Fibroblast of skin of left quadriceps (primary cell): ENCODE data around the gene TMCO4.
A peak's percentile ranks its signal among the peaks of the same experiment; 100 is the strongest.

Experiments used
- DNase-seq, 2 experiments: peaks; one replicate each; pipeline ENCODE4 v3.0.0-alpha.2; 2013; ENCODE audit warnings: low read depth in 2 of 2

TMCO4 gene

DNA sequence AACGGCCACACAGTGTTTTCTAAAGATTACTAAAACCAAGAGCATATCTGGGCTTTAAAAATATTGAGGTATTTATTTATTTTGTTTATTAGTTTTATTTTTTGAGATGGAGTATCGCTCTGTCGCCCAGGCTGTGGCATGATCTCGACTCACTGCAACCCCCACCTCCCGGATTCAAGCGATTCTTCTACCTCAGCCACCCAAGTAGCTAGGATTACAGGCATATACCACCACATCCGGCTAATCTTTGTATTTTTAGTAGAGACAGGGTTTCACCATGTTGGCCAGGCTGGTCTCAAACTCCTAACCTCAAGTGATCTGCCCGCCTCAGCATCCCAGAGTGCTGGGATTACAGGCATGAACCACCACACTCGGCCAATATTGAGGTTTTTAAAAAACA lies 23.9 kb downstream of the TMCO4 start:
- no peak for DNase-seq

DNA sequence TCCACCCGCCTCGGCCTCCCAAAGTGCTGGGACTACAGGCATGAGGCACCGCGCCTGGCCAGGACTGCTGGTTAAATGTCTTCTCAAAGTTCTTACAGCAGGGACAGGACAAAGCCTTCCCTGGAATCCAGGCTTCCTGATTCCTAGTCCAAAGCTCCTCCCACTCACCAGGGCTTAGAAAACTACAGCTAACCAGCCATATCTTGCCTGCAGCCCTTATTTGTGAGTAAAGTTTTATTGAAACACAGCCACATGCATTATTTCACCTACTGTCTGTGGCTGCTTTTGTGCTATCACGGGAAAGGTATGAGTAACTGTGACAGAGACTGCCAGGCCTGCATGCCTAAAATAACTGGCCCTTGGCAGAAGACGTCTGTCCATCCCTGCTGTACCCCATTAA lies 24.4 kb downstream of the TMCO4 start:
- DNase-seq, result no peak

DNA sequence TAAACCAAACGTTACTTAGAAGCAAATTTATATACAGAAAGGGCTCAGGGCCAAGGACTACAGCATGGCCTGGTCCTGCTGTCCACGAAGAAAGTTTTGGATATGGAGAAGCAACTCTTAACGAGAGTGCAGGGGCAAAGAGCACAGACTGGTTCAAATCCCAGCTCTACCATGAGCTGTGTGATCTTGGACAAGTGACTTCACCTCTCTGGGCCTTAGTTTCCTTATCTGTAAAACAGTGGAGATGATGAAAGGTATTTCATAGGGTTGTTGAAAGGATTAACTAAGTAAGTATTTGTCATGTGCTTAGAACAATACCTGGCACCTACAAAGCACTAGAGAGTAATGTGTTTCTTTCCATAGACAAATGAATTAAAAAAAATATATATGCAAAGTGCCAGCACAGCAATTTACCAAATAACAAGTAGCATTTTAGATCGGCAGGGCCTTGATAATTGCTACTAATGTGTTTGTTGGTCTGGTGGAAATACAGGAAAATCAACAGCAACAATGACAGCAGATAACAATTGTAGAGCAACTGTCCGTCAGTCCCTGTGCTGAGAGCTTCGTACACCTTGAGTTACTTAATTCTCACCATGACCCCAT lies 25.4 kb downstream of the TMCO4 start:
- no peak for DNase-seq

DNA sequence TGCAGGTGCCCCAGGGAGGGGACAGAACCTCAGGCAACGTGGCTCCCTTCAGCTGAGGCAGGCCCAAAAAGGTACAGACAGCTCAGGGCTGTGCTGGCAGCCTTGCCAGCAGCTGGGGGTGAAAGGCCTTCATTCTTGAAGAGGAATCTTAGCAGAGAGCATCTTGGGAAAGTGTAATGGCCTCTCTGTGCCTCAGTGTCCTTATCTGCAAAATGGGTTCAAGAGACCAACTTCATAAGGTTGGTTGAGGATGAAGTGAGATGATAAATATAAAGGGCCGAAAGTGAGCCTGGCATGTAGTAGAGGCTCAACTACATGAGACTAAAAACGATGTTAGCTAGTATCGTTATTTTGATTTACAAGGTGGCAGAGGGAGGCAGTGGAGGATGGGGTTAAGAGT lies 26.2 kb downstream of the TMCO4 start:
- DNase-seq, result no peak

DNA sequence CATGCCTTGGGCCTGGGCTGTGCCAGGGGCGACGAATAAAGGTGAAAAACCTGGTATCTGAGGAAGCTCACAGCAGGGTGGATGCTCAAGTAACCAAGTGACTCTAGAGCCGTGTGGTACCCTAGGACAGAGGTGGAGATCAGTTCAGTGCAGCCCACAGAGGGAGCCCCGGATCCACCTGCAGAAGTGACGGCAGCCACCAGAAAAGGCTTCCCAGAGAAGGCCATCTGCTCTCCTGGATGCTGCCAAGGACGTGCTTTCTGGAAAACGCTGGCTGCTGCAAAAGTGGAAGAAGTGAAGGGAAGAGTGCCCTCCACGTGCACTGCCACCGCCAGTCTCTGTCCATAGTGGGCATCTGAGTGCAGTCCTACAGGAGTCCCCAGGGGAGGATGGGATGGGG lies 27.7 kb downstream of the TMCO4 start:
- DNase-seq, result no peak

DNA sequence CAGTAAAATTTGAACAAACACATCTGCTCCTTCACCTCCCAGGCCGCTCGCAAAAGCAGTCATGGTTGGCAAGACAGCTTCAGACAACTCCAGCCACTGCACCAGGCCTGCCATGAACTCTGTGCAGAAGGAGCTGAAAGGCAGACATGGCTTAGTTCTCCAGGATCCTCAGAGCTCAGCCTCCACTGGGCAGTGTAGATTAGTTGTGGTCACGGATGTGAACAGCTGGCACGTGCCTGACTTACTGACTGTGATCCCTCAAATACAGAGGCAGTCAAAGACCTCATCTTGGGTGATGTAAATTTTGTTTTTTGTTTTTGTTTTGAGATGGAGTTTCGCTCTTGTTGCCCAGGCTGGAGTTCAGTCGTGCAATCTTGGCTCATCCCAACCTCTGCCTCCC lies 28.4 kb downstream of the TMCO4 start:
- no peak for DNase-seq

DNA sequence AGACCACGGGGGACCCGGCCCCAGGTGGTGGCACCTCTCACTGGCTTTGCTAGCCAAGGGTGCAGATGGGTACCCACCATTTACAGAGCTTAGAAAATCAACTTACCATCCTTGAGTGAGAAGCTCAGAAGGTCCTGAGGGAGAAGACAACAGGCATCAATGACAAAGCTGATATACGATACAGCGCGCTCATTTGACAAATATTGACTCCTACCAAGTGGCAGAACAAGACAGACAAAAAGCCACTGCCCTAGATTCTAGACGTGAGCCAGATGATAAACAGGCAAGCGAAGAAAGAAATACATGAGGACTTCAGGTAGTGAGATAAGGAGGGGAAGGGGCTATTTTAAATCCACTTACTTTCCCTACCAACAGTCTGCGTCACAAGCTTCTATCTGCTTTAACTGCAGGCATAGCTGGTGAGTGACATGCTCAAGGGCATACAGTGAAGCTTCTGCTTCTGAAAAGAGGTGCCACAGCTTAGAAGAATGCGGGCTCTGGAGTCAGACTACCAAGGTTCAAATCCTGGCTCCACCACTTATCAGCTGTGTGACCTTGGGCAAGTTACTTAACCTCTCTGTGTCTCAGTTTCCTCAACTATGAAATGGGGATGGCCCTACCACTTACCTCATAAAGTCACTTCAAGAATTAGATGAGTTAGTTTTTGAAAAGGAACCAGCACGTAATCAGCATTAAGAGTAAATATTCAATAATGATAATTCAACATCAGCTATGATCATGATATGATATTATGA lies 29.1 kb downstream of the TMCO4 start:
- no peak for DNase-seq

DNA sequence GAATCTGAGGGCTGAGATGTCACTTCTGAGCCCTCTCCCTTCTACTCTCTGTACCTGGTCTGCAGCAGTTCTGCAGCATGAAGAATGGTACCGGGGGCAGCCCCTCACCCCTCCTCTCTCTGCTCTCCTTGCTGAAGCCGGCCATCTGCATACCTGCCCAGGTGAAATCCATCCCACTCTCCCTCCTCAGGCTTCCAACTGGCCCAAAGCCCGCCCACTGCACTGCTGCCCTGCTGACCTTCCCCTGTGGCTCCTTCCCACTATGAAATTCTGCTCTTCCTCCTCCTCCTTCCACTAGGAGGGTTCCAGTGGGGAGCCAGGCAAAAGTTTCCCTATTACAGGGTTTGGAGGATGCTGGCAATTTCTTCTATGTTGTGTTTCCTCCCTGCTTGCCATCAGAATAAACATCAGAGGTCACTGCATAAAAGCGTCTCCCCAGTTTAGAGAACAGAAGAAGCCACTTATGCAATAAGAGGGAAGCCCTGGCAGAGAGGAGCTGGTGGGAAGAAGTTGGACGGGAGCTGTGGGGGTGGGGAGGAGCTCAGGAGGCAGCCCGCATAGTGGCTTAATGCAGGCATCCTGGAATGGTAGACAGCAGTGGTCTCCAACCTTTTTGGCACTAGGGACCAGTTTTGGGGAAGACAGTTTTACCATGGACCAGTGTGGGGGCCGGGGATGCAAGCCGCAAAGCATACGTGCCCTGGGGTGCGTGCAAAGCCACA lies 30.3 kb downstream of the TMCO4 start:
- no peak for DNase-seq

DNA sequence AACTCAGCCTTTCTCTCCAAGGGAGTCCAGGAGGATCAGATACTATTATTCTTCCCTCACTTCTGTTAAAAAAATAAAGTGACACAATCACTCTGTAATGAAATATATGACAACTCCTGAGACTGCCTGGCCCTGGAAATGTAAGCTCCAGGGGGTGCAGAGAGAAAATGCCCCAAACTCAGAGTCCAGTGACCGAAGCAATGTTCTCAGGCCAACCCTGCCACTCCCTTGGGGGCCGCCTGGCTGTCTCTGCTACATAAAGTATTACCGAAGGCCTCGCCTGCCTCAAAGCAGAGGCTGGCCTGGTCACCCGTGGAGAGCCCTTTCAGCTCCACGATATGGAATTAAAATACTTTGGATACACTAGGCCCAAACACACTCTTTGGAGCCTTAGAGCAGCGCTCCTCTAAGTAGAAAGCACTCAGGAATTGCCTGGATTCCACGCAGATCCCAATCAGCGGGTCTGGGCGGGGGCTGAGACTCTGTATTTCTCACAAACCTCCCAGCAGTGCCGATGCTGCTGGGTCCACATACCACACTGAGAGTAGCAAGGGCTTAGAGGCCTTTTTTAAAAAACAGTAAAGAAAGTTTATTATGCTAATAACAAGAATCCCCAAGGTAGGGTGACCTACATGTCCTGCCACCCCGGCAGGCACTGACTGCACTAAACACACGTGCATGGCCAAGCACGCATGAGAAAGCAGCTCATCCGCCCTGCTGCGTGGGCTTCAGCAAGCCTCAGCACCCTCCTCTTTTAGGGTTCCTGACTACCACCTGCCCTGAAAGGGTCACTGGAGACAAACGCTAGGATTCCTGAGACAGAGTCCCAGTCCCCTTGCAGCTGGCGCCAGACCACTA lies 31.1 kb downstream of the TMCO4 start:
- DNase-seq, result no peak

DNA sequence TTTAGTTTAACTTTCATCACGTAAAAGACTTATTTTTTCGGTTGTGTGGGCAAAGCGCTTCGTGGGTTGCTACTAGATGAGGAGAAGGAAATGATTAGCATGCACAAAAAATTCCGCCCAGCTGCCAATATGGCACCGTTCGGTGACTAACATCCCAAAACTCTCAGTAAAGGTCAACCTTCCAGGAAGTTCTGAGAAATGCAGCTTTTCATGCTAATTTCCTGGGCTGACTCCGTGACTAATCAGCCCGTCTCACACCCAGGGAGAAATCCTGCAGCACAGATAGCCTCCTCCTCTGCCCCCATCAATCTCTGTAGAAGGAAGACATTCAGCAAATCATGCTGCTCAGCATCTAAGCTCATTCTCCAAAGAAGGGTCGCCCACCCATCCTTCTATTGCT lies 34.1 kb downstream of the TMCO4 start:
- DNase-seq, result peak; percentile 90 to 91

DNA sequence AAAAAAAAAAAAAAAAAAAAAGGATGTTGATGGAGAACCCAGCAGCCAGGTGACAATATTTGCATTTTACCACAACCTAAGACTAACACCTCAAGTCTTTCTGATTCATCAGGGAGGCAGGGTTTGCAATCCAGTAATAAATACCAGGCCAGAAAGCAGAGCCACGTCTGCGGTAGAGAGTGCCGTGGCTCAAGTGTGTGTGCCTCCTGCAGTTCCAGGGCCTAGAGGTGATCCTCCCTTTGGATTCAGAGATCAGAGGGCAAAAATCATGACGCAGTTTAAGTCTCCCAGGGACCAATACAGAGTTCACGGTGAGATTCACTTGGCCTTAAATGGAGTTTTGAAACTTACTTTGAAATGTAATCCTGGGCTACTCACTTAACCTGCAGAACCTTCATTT lies 34.9 kb downstream of the TMCO4 start:
- peak; percentile 18 to 19 for DNase-seq

DNA sequence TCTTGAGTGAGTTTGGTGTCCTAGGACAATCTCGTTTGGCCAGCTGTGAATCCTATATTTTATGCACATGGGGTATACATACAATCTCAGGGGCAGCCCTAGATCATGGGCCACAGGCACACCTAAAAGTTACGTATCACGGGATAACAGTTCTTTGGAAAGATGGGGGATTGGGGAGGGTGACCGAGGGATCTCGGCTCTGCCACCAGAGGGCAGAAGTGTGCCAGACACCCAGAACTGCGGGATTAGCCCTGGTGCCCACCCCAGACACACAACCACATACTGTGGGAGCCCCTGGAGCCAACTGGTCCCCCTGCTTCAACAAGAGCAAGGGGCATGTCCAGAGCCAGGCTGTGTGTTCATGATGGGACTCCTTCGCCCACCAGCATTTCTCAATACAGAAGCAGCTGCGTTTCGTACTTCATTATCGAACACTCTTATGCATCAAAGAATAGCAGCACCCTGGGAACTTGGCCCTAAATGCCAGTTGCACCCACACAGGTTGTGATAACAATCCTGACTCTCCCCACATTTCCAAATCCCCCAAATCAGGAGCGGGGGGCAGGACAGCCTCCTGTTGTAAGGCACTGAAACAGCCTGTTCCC lies 37.4 kb downstream of the TMCO4 start:
- no peak for DNase-seq

DNA sequence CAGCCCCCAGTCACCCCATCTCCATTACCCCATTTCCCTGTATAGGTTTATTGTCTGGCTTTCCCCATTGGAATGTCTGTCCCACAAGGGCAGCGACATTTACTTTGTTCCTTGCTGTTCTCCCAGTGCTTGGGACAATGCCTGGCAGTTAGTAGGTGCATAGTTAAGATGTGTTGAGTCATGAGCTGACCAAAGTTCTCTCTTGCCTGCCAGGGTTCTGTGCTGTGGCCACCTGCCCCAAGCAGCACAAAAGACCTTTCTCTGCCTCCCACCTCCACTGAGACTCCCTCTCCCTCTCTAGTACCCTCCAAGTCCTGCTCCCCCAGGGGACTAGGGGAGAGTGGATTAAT lies 40.0 kb downstream of the TMCO4 start:
- no peak for DNase-seq

DNA sequence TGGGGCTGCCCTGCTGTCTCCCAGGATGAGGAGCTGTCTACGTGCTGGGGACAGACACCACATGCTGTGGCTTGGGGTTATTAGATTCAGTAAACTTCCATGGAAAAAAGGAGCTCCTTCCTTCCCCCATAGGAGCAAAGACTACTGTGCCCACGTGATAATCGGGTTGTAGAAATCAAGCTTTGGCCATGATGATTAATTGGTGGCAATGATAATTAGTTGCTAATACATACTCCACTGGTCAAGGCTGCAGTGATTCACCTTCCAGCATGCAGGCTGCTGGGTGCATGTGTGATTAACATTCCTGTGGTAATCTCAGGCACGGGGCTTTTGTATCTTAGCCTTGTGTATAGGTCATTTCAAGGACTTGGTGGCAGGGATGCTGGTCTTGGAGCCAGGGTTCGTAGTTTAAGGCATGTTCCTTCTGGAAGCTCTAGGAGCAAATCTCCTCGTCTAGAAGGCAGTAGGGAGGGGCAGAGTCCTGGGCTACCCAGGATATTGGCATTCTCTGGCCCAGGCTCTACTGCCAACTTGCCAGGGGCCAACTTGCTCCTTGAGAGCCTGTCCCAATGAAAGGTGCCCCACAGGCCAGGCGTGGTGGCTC lies 41.4 kb downstream of the TMCO4 start:
- peak; percentile 63 for DNase-seq

DNA sequence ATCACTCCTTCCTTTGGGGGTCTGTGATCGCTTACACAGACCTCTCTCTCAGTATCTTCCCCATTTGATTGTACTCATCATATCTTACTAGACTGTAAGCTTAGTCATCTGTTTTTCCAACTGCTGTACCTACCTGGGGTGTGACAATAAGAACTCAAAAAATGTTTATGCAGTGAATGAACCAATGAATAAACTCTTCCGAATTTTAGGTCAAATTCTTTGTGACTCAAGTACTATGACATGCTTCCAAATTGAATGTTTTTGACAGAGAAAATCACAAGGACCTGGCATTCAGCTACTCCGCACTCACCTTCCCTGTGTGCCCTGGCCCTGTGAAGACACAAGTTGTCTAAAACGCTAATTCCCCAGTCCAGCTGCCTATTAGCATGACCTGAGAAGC lies 42.1 kb downstream of the TMCO4 start:
- DNase-seq, result no peak

DNA sequence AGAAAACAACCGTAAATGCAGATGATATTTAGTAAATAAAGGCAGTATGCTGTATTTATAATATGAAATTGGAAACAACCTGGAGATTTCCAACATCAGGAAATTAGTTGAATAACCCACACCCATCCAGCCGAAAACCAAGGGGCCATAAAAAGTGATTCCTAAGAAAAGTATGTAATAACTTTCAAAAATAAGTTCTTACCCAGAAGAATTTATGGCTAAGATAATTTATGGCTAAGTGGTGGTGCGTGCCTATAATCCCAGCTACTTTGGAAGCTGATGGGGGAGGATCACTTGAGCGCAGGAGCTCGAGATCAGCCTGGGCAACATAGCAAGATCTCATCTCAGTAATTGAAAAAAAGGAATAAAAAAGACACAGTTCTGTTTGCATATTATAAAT lies 43.2 kb downstream of the TMCO4 start:
- peak; percentile 47 to 60 for DNase-seq

DNA sequence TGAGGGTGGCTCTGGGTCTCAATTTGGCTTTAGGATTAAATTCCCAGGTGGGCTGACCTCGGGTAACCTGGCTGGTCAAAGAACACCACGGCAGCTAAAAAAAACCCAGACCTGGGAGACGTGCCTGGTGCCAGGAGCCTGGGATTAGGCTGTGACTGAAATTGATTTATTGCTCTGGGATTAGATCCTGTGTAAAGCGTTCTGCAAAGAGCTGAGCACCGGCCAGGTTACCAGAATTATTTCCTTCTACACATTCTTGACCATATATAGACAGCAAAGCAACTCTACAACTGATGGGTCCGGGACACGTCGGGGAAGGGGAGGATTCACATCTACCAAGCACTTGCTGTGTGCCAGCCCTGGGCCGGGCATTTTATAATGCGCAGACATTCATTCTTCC lies 45.2 kb downstream of the TMCO4 start:
- no peak for DNase-seq

DNA sequence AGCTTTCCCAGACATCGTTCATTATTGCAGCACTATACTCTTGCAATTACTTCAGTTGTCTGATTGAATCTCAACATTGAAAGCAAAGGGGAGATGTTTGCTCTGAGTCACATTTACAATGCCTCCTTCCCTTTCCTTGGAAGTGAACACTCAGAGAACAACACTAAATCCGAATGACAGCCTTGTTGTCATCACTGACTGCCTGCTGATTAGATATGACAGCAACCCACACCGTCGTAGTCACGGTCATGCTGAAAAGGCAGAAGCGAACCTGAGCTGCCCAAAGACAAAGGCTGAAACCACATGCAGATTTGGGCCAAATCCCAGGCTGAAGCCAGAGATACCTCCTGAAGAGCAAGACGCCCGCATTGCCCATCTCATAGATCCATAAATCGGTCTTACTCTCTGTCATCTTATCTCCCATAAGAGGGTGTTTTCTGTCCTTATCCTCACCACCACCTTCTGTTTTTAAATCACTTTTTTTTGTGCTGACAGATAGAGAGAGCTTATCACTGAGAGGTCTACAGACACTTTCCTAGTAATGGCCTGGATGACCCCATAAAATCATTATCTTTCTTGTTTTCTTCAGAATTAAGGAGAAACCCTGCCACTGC lies 47.5 kb downstream of the TMCO4 start:
- no peak for DNase-seq

DNA sequence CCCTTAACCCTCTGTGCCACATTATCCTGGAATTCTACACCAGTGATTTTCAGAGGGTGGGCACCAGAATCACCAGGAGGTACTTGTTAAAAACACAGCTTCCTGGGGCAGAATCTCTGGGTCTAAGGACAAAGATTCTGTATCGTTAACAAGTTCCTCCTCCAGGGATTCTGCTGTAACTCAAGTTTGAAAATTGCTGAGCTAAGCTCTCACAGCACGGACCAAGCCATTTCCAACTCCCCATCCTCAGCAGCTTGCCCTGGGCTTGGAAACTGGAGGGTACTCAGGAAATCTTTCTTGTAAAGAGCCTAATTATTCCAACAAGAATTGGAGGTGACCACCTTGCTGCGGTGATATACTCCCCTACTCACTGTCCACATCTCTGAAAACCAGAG lies 48.8 kb downstream of the TMCO4 start:
- no peak for DNase-seq

DNA sequence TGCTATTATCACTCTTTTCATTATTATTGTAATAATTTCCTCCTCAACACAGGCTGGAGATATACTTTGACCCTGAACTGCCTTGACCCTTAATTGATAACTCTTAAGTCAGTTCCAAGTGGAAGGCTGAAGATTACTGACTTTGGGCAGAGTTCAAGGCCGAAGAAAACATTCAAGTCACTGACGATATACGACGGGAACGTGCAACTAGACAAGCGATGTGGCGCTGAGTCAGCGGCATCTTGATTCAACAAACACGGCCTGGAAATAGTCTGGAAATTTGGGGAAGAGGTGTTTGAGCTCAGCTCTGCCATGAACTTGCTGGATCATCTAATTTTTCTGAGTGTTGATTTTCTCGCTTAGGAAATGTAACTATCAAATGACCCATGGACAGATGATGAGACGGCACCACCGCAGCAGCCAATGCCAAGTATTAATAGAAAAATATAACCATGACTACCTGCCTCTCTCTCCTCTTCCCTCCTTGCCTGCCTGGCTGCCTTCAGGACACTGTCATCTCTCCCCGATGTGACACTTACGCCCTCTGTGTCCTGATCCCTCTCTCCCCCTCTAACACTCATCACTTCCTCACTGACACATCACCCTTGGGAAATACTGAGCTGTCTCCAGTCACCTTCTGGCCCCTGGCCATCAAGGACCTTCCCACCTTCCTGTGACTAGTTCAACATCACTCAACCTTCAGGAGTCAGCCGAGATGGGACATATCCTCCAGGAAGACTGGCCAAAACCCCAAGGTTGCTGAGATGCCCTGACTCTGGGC lies 49.4 kb downstream of the TMCO4 start:
- no peak for DNase-seq
